Measurements from ENCODE around the gene CHST12.

- TF ChIP-seq CTCF (IDR thresholded peaks at IDR 0.05; ENCODE audit: poor library complexity) (no peak), EZH2 (IDR thresholded peaks at IDR 0.05; ENCODE audit: borderline replicate concordance) (no peak)
These were observed 22.2 kb upstream of the CHST12 start for GRCh38 chr7:2381227-2381626.

All from hepatocyte (in vitro differentiated cells).